Right hindlimb (tissue), 1 donor: ENCODE results near the gene TRUB2.

Source experiments
- DNase-seq: peaks from one replicate; pipeline ENCODE4 v3.0.0-alpha.2; 2018

Gene TRUB2

DNA sequence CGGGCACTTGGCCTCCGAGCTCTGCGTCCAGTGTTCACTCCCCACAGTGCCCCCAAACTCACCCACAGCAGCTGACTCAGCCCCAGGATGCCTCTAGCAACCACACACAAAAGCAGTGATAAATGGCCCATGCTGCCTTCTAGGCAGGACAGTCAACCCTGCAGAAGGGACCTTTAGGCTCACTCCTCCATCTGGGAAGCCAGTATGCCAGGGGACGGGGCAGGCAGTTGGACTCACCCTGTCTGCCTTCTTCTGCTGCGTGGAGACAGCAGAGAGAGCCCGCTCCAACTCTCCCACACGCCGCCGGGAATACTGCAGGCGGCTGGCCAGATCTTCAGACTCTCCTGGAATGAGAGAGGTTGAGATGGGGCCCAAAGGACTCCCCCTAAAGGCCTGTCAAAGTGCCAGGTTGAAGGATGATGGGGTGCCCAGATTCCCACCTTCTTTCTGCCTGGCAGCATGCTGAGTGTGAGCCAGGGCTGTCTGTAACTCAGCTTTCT is 56.8 kb downstream of the TRUB2 start:
- DNase-seq = no peak

DNA sequence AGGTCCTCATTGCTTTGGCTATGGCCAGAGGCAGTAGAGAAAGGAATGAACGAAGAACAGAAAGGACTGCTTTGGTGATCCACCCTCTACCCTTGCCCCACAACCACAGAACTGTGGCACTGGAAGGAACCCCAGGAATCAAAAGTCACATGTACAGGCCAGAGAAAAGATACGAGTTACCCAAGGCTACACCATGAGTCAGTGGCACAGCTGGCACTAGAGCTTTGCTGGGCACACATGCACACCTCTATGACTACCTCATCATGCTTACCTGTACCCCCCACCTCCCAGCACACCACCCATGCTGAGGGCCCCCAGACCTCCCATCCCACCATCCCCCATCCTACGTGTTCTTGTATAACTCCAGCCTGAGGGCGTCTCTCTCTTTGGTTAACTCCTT is 59.6 kb downstream of the TRUB2 start:
- DNase-seq = no peak

DNA sequence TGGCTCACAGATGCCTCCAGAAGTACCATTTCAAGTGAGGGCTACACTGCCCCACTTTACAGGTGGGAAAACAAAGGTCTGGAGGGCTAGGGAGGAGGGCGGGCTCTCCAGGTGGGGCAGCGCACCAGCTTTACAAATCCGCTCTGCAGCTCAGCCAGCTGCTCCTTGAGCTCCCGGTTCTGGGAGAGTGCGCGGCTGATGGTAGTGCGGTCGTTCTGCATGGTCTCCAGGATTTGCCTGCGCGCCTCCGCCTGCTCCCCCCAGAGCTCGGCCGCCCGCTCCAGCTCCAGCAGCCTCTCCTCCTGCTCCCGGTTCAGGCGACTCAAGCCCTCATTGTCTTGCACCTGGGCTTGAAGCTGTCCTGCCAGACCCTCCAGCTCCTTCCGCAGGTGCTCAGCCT is 61.9 kb downstream of the TRUB2 start:
- DNase-seq = no peak

DNA sequence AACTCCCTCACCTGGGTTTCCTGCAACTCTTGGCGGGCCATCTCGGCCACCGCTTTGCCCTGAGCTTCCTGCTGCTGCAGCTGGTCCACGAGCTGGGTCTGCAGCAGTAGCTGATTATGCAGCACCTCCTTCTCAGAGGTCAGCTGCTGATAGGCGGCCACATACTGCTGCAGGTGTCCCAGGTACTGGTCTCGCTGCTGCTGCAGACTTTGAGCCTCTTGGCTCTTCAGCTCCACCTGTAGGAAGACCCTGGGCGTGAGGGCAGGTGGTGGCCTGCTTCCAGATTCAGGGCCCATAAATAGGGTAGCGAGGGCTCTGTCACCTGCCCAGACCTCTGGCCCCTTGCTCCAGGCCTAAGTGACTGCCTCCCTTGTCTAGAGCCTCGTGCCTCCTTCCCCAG is 63.1 kb downstream of the TRUB2 start:
- no peak for DNase-seq

DNA sequence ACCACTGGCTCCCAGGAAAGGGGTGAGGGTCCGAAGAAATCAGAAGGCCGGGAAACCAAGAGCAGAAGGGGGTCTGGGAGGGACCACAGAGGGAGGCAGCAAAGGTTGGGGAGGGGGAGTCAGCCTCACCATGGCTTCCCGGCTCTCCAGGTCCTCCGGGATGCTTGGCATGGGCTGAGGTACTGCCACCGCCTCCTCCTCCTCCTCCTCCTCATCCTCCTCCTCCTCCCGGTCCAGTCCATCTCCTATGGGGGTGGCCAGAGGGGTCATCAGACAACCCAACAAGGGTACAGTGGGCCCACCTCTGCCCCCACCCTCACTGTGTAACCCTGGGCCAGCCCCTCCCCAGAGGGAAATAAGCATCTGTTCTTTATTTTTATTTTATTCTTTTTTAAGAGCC is 63.9 kb downstream of the TRUB2 start:
- DNase-seq = no peak

DNA sequence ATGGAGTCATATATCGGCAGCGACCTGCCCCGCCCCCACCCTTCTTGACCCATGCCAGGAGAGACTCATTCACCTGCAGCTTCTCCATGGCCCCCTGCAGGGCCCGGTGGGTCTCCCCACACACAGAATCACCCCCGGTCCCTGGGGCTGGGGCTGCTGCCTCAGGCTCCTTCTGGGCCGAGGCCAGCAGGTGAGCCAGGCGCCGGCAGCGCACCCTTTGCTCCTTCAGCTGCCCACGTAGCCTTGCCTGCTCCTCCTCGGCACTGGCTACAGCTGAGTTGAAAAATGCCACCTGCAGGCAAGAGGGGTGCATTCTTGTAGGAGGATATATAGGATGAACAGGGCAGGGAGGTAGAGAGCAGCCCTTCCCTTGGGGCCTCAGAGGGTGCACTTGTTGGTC is 64.3 kb downstream of the TRUB2 start:
- DNase-seq = no peak

DNA sequence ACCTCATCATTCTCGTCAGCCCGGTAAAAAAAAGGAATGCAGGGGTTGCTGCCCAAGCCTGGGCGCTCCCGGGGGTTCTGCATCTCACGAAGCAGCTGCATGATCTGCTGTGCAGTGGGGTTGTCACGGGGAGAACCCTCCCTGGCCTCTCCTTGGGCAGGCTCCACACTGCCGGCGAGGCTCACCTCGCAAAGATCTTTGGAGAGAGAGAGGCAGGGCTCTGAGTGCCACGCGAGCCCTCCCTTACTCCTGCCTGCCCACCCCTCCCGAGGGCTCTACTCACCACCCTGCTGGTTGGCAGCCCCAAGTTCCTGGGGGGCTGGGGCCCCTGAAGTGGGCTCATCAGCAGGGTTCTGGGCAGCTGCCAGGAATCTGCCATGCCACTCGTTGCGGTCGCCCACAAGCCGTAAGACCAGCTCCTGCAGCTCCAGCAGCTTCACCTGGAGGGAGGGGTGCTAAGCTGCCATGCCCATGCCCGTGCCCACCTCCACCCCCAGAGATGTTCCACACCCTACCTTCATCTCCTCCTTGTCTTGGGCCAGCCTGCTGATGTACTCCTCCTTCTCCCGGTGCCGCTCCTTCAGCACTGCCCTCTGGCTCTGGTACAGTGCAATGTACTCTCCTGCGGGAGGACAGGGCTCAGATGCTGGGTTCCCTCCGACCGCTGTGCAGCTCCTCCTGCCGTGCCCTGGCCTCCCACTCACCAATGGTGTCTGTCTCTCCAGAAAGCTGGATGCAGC is 65.0 kb downstream of the TRUB2 start:
- DNase-seq = no peak
